ENCODE results near the gene FAM83D. TPM values are rescaled to one million over a fixed set of nuclear protein-coding genes. Genes with fewer than 3 reads are reported as not detected.

The FAM83D gene
- total RNA-seq, 3 donors from 2014 or later (not counting 1 experiment from before 2014, with no cell fraction given) = 1.1 to 2.7 (median 2.1) TPM

DNA sequence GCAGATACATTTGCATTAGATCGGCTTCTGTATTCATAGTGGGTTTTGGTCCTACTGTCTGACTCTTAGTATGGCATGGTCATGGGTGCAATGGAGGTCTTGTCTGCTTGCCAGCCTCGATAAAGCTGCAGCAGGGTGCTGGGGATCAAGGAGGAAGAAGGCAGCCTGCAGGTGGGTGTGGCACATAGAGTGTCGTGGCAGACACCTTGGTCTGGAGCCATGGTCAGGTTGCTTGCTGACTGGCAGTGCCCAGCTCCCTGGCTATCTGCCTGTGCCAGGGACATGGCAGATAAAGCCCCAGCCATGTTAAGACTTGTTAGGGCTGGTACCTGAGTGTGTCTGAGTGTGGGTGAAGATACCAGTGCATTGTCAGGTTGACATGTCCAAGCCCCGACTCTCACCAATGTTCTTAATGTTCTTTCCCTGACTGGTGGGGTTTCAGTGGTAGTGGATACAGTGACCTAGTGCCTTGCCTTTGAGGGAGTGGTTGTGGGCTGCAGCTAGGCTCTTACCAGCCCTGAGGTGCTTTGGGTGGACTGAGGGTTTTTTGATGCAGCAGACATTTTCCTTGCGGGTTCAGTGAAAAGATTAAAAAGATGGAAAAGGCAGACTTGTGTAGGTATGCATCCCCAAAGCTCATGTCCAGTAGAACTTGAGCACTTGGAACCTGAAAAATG lies 1.8 kb downstream of the FAM83D start:
- 64% methylated on average over 5 of the region's 5 CpGs for WGBS (ENCODE audit: insufficient coverage)
- H3K4me3 Mint-ChIP-seq = peak overlapping the region; percentile 86
- intact Hi-C loops (cut with micrococcal nuclease) = no loop called here
- Histone ChIP-seq H3K4me3 (ENCODE audit: low read length) (no peak overlapping the region), H3K36me3 (ENCODE audit: control insufficient read depth, insufficient read depth, low read length) (no peaks in the 10 kb centered on the region), H3K4me1 (ENCODE audit: control insufficient read depth, insufficient read depth, low read length) (peaks cover 32% of the 10 kb centered on the region), H3K9me3 (ENCODE audit: control insufficient read depth, insufficient read depth, low read length) (no peaks in the 10 kb centered on the region), H3K27ac (ENCODE audit: low read length) (no peak overlapping the region), H3K27me3 (ENCODE audit: control insufficient read depth, insufficient read depth, low read length) (no peaks in the 10 kb centered on the region)
- DNase-seq (peak in 1 of 2 donors; percentile 9), ATAC-seq (no peak)
- H3K27me3 Mint-ChIP-seq (ENCODE audit: low read depth in 2 of 2) = no peaks in the 10 kb centered on the region
- H3K36me3 Mint-ChIP-seq = no peaks in the 10 kb centered on the region
- no peak overlapping the region for H3K27ac Mint-ChIP-seq
- TF ChIP-seq, protein P1, sequence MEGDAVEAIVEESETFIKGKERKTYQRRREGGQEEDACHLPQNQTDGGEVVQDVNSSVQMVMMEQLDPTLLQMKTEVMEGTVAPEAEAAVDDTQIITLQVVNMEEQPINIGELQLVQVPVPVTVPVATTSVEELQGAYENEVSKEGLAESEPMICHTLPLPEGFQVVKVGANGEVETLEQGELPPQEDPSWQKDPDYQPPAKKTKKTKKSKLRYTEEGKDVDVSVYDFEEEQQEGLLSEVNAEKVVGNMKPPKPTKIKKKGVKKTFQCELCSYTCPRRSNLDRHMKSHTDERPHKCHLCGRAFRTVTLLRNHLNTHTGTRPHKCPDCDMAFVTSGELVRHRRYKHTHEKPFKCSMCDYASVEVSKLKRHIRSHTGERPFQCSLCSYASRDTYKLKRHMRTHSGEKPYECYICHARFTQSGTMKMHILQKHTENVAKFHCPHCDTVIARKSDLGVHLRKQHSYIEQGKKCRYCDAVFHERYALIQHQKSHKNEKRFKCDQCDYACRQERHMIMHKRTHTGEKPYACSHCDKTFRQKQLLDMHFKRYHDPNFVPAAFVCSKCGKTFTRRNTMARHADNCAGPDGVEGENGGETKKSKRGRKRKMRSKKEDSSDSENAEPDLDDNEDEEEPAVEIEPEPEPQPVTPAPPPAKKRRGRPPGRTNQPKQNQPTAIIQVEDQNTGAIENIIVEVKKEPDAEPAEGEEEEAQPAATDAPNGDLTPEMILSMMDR (IDR thresholded peaks at IDR 0.05) = no peak
- peaks cover 13 to 18% of the 10 kb centered on the region in 2 donors for H3K4me1 Mint-ChIP-seq
- no peaks in the 10 kb centered on the region for H3K9me3 Mint-ChIP-seq

DNA sequence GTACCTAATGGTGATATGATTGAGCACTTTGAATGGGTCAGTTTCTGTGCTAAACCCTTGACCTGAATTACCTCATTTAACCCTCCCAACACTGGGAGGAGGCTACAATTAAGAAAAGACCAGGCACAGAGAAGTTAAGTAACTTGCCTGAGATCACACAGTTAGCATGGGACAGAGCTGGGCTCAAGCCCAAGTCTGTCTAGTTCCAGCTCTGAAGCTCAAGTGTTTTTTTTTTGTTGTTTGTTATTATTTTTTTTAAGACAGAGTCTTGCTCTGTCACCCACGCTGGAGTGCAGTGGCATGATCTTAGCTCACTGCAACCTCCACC lies 4.0 kb downstream of the FAM83D start:
- H3K27me3 Mint-ChIP-seq (ENCODE audit: low read depth in 2 of 2) = no peaks in the 10 kb centered on the region
- no peak overlapping the region for H3K27ac Mint-ChIP-seq
- H3K4me1 Mint-ChIP-seq = peaks cover 13 to 18% of the 10 kb centered on the region in 2 donors
- no peak overlapping the region for H3K4me3 Mint-ChIP-seq
- ATAC-seq = no peak
- no peak for DNase-seq
- WGBS (ENCODE audit: insufficient coverage) = 75% methylated on average over 1 of the region's 1 CpG
- Histone ChIP-seq H3K36me3 (ENCODE audit: control insufficient read depth, insufficient read depth, low read length) (no peaks in the 10 kb centered on the region), H3K27me3 (ENCODE audit: control insufficient read depth, insufficient read depth, low read length) (no peaks in the 10 kb centered on the region), H3K27ac (ENCODE audit: low read length) (no peak overlapping the region), H3K4me1 (ENCODE audit: control insufficient read depth, insufficient read depth, low read length) (peaks cover 32% of the 10 kb centered on the region), H3K4me3 (ENCODE audit: low read length) (no peak overlapping the region), H3K9me3 (ENCODE audit: control insufficient read depth, insufficient read depth, low read length) (no peaks in the 10 kb centered on the region)
- no peaks in the 10 kb centered on the region for H3K36me3 Mint-ChIP-seq
- no peaks in the 10 kb centered on the region for H3K9me3 Mint-ChIP-seq
- intact Hi-C loops (cut with micrococcal nuclease) = no loop called here
- TF ChIP-seq, protein P1 (IDR thresholded peaks at IDR 0.05) = no peak

DNA sequence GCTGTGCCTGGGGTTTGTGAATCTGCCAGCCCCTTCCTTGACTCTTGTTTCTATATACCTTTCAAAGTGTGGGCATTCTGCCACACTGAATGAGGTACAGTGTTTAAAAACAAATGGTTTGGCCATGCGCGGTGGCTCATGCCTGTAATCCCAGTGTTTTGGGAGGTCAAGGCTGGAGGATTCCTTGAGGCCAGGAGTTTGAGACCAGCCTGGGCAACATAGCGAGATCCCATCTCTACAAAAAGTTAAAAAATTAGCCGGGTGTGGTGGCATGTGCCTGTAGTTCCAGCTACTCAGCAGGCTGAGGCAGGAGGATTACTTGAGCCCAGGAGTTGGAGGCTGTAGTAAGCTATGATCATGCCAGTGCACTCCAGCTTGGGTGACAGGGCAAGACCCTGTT lies 5.8 kb downstream of the FAM83D start:
- Mint-ChIP-seq H3K4me1 (peaks cover 12 to 13% of the 10 kb centered on the region in 2 donors), H3K27me3 (ENCODE audit: low read depth in 2 of 2) (no peaks in the 10 kb centered on the region)
- TF ChIP-seq, protein P1 (IDR thresholded peaks at IDR 0.05) = no peak

More for the DNA sequence above, 5.8 kb downstream of the FAM83D start:
- intact Hi-C loops (cut with micrococcal nuclease) = no loop called here
- no peak for DNase-seq
- H3K27me3 ChIP-seq (ENCODE audit: control insufficient read depth, insufficient read depth, low read length) = no peaks in the 10 kb centered on the region
- H3K4me3 ChIP-seq (ENCODE audit: low read length) = no peak overlapping the region
- Mint-ChIP-seq H3K9me3 (no peaks in the 10 kb centered on the region), H3K27ac (no peak overlapping the region), H3K36me3 (no peaks in the 10 kb centered on the region), H3K4me3 (no peak overlapping the region)
- peaks cover 25% of the 10 kb centered on the region for H3K4me1 ChIP-seq (ENCODE audit: control insufficient read depth, insufficient read depth, low read length)
- ATAC-seq = no peak
- no peaks in the 10 kb centered on the region for H3K36me3 ChIP-seq (ENCODE audit: control insufficient read depth, insufficient read depth, low read length)
- H3K9me3 ChIP-seq (ENCODE audit: control insufficient read depth, insufficient read depth, low read length) = no peaks in the 10 kb centered on the region
- no peak overlapping the region for H3K27ac ChIP-seq (ENCODE audit: low read length)
- WGBS (ENCODE audit: insufficient coverage) = 98% methylated on average over 4 of the region's 4 CpGs
